Osteocyte (in vitro differentiated cells): Measurements from ENCODE around the gene CDCA7L. TPM values are rescaled to one million over a fixed set of nuclear protein-coding genes. Genes with fewer than 3 reads are reported as not detected.

ENCODE experiments used
- DNase-seq: peaks from one replicate; pipeline ENCODE4 v3.0.0; 2021; ENCODE audit warnings: mixed read lengths; ENCODE audit not compliant: unreplicated experiment; ENCODE audit errors: extremely low spot score
- H3K27ac Mint-ChIP-seq: one replicate; pipeline ENCODE4 v1.8.0; 2021; ENCODE audit warnings: mild to moderate bottlenecking, mixed read lengths; ENCODE audit not compliant: unreplicated experiment
- H3K27me3 Mint-ChIP-seq: one replicate; pipeline ENCODE4 v1.8.0; 2021; ENCODE audit warnings: mixed read lengths; ENCODE audit not compliant: unreplicated experiment
- H3K36me3 Mint-ChIP-seq: one replicate; pipeline ENCODE4 v1.8.0; 2021; ENCODE audit warnings: mixed read lengths; ENCODE audit not compliant: unreplicated experiment
- H3K4me1 Mint-ChIP-seq: one replicate; pipeline ENCODE4 v1.8.0; 2021; ENCODE audit warnings: mixed read lengths; ENCODE audit not compliant: unreplicated experiment
- H3K4me3 Mint-ChIP-seq: one replicate; pipeline ENCODE4 v1.8.0; 2021; ENCODE audit warnings: mild to moderate bottlenecking, moderate library complexity, mixed read lengths; ENCODE audit not compliant: unreplicated experiment
- H3K9me3 Mint-ChIP-seq: one replicate; pipeline ENCODE4 v1.8.0; 2021; ENCODE audit warnings: mixed read lengths; ENCODE audit not compliant: unreplicated experiment
- total RNA-seq: library from RNA; stranded (reverse); gene quantifications from 2 replicates; pipeline ENCODE4 v1.2.1, GENCODE V29; 2021
- TF ChIP-seq, protein P1 (sequence below): fragments of 200-600 bp; sonication (generic); IDR thresholded peaks from 2 replicates; pipeline ENCODE4 v1.5.0; 2021; ENCODE audit warnings: antibody characterized with exemption, mild to moderate bottlenecking, moderate library complexity

The CDCA7L gene
- total RNA-seq, 1 donor from 2014 or later: 26.3 TPM

DNA sequence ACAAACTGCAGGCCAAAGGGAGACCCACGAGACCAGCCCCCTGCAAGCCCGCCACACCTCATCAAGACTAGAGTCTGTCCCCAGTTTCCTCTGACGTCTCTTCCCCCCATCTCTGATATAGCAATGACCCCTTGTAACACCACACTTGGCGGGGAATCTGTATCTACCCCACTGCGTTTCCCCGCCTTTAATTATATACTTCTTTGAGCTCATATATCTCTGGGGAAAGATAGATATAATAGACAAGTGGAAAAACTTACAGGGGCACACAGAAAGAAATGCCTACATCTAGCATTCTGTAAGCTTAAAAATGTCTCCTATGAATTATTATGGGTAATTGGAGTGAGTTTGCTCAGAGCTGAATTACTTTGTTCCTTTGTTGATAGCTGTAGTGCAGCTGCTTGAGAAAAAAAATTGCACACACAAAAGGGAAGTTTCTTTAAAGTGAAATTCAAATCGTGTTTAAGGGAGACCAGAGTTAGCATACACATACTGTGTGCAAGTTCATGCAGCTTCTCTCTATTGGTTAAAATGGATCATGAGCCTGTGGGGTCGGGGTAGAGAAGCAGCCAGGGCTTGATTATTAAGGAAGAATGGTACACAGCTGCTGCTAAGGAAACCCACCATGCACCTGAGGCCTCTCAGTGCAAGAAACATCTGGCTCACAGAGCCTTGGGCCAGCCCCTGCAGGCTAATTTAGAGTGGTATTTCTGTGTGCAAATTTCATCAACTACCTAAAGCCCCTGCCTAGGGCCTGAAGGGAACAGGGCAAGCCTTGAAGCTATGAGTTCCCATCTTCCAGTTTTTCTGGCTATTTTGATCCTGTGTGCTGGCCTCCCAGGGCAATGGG lies 32.5 kb downstream of the CDCA7L start:
- H3K9me3 Mint-ChIP-seq: no peaks in the 10 kb centered on the region
- H3K4me3 Mint-ChIP-seq: no peak overlapping the region
- no peaks in the 10 kb centered on the region for H3K27me3 Mint-ChIP-seq
- H3K27ac Mint-ChIP-seq: no peak overlapping the region
- H3K36me3 Mint-ChIP-seq: peaks cover 17% of the 10 kb centered on the region
- no peak for DNase-seq
- TF ChIP-seq, protein P1, sequence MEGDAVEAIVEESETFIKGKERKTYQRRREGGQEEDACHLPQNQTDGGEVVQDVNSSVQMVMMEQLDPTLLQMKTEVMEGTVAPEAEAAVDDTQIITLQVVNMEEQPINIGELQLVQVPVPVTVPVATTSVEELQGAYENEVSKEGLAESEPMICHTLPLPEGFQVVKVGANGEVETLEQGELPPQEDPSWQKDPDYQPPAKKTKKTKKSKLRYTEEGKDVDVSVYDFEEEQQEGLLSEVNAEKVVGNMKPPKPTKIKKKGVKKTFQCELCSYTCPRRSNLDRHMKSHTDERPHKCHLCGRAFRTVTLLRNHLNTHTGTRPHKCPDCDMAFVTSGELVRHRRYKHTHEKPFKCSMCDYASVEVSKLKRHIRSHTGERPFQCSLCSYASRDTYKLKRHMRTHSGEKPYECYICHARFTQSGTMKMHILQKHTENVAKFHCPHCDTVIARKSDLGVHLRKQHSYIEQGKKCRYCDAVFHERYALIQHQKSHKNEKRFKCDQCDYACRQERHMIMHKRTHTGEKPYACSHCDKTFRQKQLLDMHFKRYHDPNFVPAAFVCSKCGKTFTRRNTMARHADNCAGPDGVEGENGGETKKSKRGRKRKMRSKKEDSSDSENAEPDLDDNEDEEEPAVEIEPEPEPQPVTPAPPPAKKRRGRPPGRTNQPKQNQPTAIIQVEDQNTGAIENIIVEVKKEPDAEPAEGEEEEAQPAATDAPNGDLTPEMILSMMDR: no peak
- no peaks in the 10 kb centered on the region for H3K4me1 Mint-ChIP-seq

DNA sequence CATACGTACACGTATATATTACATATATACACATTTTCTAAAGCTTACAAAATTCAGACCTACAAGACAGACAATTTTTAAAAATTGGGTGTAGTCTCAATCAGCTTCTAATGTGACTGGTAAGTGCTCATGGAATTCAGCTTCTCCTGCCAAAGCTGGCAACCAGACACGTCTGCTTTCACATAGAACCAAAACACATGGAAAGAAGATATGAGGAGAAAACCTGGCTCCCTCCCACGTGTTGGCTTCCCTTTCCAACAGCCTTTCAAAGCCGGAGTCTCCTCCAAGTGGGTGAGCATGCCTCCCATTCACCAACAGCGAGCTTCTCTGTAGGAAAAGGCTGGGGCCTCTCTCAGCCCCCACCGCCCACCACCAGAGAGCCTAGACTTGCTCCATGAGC lies 33.4 kb downstream of the CDCA7L start:
- H3K36me3 Mint-ChIP-seq: peaks cover 24% of the 10 kb centered on the region
- no peak overlapping the region for H3K4me3 Mint-ChIP-seq
- no peaks in the 10 kb centered on the region for H3K4me1 Mint-ChIP-seq
- DNase-seq: no peak
- no peaks in the 10 kb centered on the region for H3K27me3 Mint-ChIP-seq
- H3K9me3 Mint-ChIP-seq: no peaks in the 10 kb centered on the region
- H3K27ac Mint-ChIP-seq: no peak overlapping the region
- TF ChIP-seq, protein P1: no peak

DNA sequence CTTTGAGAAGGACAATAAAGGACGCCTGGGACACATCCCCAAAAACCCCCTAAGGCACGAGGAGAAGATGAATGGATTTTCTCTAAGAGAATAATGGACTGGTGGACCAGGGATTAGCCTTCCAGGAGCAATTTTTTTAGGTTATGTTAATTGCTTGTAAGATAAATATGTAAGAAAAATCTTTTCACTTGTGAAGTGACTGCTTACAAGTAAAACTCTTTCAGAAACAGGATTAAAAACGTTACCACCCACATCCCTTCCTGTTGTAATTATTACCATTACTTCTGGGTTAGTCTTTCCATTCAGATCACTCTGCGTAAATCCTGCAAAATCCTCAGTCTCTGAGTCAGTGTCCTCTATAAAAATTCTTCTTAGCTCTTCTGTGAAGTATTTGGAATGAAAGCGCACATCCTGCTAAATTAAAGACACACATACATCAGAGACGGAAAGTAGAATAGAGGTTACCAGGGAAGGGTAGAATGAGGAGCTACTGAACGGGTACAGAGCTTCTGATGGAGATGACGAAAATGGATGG lies 34.3 kb downstream of the CDCA7L start:
- Mint-ChIP-seq H3K9me3 (no peaks in the 10 kb centered on the region), H3K36me3 (peaks cover 28% of the 10 kb centered on the region), H3K27me3 (no peaks in the 10 kb centered on the region), H3K4me3 (no peak overlapping the region), H3K4me1 (no peaks in the 10 kb centered on the region), H3K27ac (no peak overlapping the region)
- TF ChIP-seq, protein P1: no peak
- DNase-seq: no peak

DNA sequence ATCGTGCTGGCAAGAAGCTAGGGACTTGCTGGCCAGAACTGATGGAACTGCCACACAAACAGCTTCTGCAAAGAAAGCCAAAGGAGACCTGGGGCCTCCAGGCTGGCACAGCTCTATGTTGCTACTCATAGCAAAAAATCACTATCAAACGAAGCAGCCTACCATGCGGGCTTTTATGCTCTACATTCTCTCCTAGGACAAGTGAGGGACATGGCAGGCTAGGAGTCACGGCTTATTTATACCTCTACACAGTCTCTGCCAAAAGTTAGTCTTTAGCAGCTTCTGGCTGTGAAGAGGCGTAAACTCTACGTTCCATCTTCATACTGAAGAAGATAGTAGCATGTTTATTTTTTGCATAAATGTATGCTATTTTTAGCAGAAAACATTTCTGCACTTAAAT lies 35.4 kb downstream of the CDCA7L start:
- H3K36me3 Mint-ChIP-seq: peaks cover 39% of the 10 kb centered on the region
- H3K9me3 Mint-ChIP-seq: no peaks in the 10 kb centered on the region
- no peak overlapping the region for H3K4me3 Mint-ChIP-seq
- no peaks in the 10 kb centered on the region for H3K27me3 Mint-ChIP-seq
- no peak overlapping the region for H3K27ac Mint-ChIP-seq
- DNase-seq: no peak
- H3K4me1 Mint-ChIP-seq: no peaks in the 10 kb centered on the region
- TF ChIP-seq, protein P1: no peak

DNA sequence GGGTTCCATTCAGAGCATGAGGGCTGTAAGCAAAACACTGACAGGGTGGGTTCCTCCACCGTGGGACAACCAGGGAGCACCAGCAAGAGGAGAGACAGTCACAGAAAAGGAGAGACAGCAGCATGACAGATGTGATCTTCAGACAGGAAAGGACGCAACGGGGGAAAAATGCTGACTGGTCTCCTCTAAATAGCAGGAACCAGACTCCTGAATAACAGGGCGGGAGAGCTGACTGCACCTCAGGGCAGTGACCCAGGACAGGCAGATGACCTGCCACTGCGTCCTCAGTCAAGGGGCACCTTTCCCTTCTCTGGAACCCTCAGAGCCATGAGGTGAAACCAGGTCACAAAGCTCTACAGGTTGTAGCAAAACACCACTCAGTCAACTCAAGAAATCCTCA lies 37.0 kb downstream of the CDCA7L start:
- Mint-ChIP-seq H3K4me3 (no peak overlapping the region), H3K9me3 (no peaks in the 10 kb centered on the region), H3K4me1 (no peaks in the 10 kb centered on the region), H3K36me3 (peaks cover 37% of the 10 kb centered on the region), H3K27ac (no peak overlapping the region), H3K27me3 (no peaks in the 10 kb centered on the region)
- TF ChIP-seq, protein P1: no peak
- no peak for DNase-seq
